Endothelial cell of umbilical vein (primary cell): Measurements from ENCODE around the gene ATPAF1. TPM values are rescaled to one million over a fixed set of nuclear protein-coding genes. Genes with fewer than 3 reads are reported as not detected.

Experiments used
- BruUV-seq: library from RNA; stranded (reverse); fragments of 400-500 nt; replicated peaks from 2 replicates; lab custom pipeline; 2021; lab: Mats Ljungman, UMichigan
- CTCF ChIA-PET: fragments of 300-600, 350-600 bp; sonication (Branson Sonifier 250); formaldehyde crosslinking; loops from one replicate; lab custom pipeline; 2021; ENCODE audit warnings: antibody characterized with exemption, inconsistent platforms; lab: Charles Lee
- POLR2A ChIA-PET: fragments of 300-600, 350-600 bp; sonication (Branson Sonifier 250); formaldehyde crosslinking; loops from one replicate; lab custom pipeline; 2021; ENCODE audit warnings: antibody characterized with exemption, inconsistent platforms; lab: Charles Lee
- DNase-seq: peaks from one replicate; pipeline ENCODE4 v3.0.0-alpha.2; 2011; ENCODE audit warnings: low read depth, low spot score
- FAIRE-seq: peaks from 2 replicates; lab custom pipeline; 2011; peaks lifted over from hg19 to GRCh38; lab: Jason Lieb, UNC
- H2AFZ ChIP-seq: 2 replicates; pipeline ENCODE4 v1.6.0; 2012; ENCODE audit warnings: low read depth, low read length, control low read depth, inconsistent platforms
- H3K27ac ChIP-seq: 2 replicates; pipeline ENCODE4 v1.5.1; 2011; ENCODE audit warnings: low read depth, mild to moderate bottlenecking, control low read depth, low read length, moderate library complexity; ENCODE audit not compliant: insufficient read depth
- H3K27me3 ChIP-seq, 2 experiments: 2 replicates each; pipeline versions ENCODE4 v1.6.0 to v1.6.1; 2011; ENCODE audit warnings: low read length in 2 of 2, mixed read lengths in 1 of 2; ENCODE audit not compliant: control insufficient read depth in 2 of 2, insufficient read depth in 2 of 2
- H3K36me3 ChIP-seq, 2 experiments: 2 replicates in 1 of 2; 3 replicates in 1 of 2; pipeline ENCODE4 v1.5.1; 2011; ENCODE audit warnings: low read length in 2 of 2, mild to moderate bottlenecking in 1 of 2, moderate library complexity in 1 of 2; ENCODE audit not compliant: control insufficient read depth in 2 of 2, insufficient read depth in 2 of 2; ENCODE audit errors: extremely low read depth in 1 of 2
- H3K4me1 ChIP-seq: 3 replicates; pipeline ENCODE4 v1.5.1; 2011; ENCODE audit warnings: mild to moderate bottlenecking, low read length; ENCODE audit not compliant: control insufficient read depth, insufficient read depth; ENCODE audit errors: extremely low read depth
- H3K4me2 ChIP-seq: 2 replicates; pipeline ENCODE4 v1.6.1; 2011; ENCODE audit warnings: low read length, control low read depth, mixed read lengths; ENCODE audit not compliant: insufficient read depth
- H3K4me3 ChIP-seq, 3 experiments: fragments of 200-600 bp in 1 of 3; sonication (generic), shearing (Covaris generic) in 1 of 3; replicated peaks in 1 of 3; 2 replicates each; pipeline ENCODE4 v1.5.1; 2011 to 2016; ENCODE audit warnings: control low read depth in 3 of 3, low read length in 3 of 3, mild to moderate bottlenecking in 2 of 3, inconsistent platforms in 1 of 3, low read depth in 1 of 3, moderate library complexity in 1 of 3; ENCODE audit not compliant: insufficient read depth in 1 of 3
- H3K79me2 ChIP-seq: 2 replicates; pipeline ENCODE4 v1.6.0; 2012; ENCODE audit warnings: low read length, inconsistent platforms; ENCODE audit not compliant: control insufficient read depth, insufficient read depth
- H3K9ac ChIP-seq: replicated peaks from 2 replicates; pipeline ENCODE3; 2011; ENCODE audit warnings: low read length, control low read depth; ENCODE audit not compliant: insufficient read depth; ENCODE audit errors: extremely low read depth
- H3K9me1 ChIP-seq: replicated peaks from 3 replicates; pipeline ENCODE4 v1.6.0; 2011; ENCODE audit warnings: mild to moderate bottlenecking, low read length; ENCODE audit not compliant: control insufficient read depth, insufficient read depth; ENCODE audit errors: extremely low read depth
- H3K9me3 ChIP-seq: replicated peaks from 2 replicates; pipeline ENCODE4 v1.5.1; 2012; ENCODE audit warnings: low read length, inconsistent platforms; ENCODE audit not compliant: control insufficient read depth, insufficient read depth
- H4K20me1 ChIP-seq: replicated peaks from 2 replicates; pipeline ENCODE3; 2011; ENCODE audit warnings: mild to moderate bottlenecking, low read length; ENCODE audit not compliant: control insufficient read depth, insufficient read depth; ENCODE audit errors: extremely low read depth
- EZH2 ChIP-seq: IDR thresholded peaks from 2 replicates; pipeline ENCODE4 v1.6.1; 2012; ENCODE audit warnings: borderline replicate concordance, low read depth, mild to moderate bottlenecking, moderate library complexity, low read length, inconsistent platforms; ENCODE audit not compliant: severe bottlenecking
- FOS ChIP-seq: IDR thresholded peaks from 2 replicates; pipeline ENCODE4 v1.6.1; 2011; ENCODE audit warnings: mild to moderate bottlenecking, low read length, moderate library complexity, borderline replicate concordance; ENCODE audit not compliant: insufficient read depth
- GATA2 ChIP-seq: IDR thresholded peaks from 2 replicates; pipeline ENCODE4 v1.7.0; 2011; ENCODE audit warnings: low read depth, mild to moderate bottlenecking, moderate library complexity, mixed read lengths, low read length; ENCODE audit not compliant: insufficient read length, insufficient read depth
- JUN ChIP-seq: IDR thresholded peaks from 2 replicates; pipeline ENCODE4 v1.6.1; 2011; ENCODE audit warnings: borderline replicate concordance, low read depth; ENCODE audit not compliant: insufficient read length, insufficient read depth
- MYC ChIP-seq: IDR thresholded peaks from one replicate; pipeline ENCODE4 v1.6.1; 2011; ENCODE audit warnings: mild to moderate bottlenecking, low read depth, low read length
- POLR2A ChIP-seq: IDR thresholded peaks from 2 replicates; pipeline ENCODE4 v1.6.1; 2012; ENCODE audit warnings: low read depth, mild to moderate bottlenecking, control low read depth, low read length
- POLR2AphosphoS5 ChIP-seq: IDR thresholded peaks from 2 replicates; pipeline ENCODE4 v1.6.1; 2012; ENCODE audit warnings: low read depth, mild to moderate bottlenecking, control low read depth, low read length, moderate library complexity; ENCODE audit not compliant: insufficient read depth
- dilution Hi-C: fragments of 300-500 bp; cut with MboI; formaldehyde crosslinking; loops from one replicate; pipeline ENCODE4 v1.15.0; 2019; ENCODE audit warnings: low sequenced_read_pairs; ENCODE audit not compliant: extremely low pct_ligation_motif_present
- intact Hi-C: fragments of 100-400 bp; cut with micrococcal nuclease; formaldehyde crosslinking; loops from one replicate; pipeline ENCODE4 v1.10.0; 2022
- polyA plus RNA-seq, 4 experiments: library from polyadenylated mRNA; depleted of rRNA in 3 of 4; stranded (reverse) in 3 of 4; unstranded in 1 of 4; fragments of >200 nt; gene quantifications; 2 replicates each; pipeline versions ENCODE4 v1.2.1 to v1.2.3, GENCODE V29; 2011 to 2012; ENCODE audit warnings: missing spikeins in 1 of 4
- total RNA-seq: library from RNA; stranded (reverse); gene quantifications from 2 replicates; pipeline ENCODE4 v1.2.3, GENCODE V29; 2021
- TF ChIP-seq, protein P1 (sequence below): IDR thresholded peaks from 2 replicates; pipeline ENCODE4 v1.6.1; 2011; ENCODE audit not compliant: insufficient read depth, insufficient read length
- TF ChIP-seq, protein P2 (sequence below), 2 donors: IDR thresholded peaks; 1 replicate in 1 of 2; 2 replicates in 1 of 2; pipeline ENCODE4 v1.5.1; 2011; ENCODE audit warnings: low read length in 2 of 2, mild to moderate bottlenecking in 2 of 2, moderate library complexity in 2 of 2, control low read depth in 1 of 2, inconsistent platforms in 1 of 2, low read depth in 1 of 2; ENCODE audit not compliant: insufficient read depth in 1 of 2; ENCODE audit errors: extremely low read depth in 1 of 2

ATPAF1 gene
- total and polyA plus RNA-seq, 2 donors (not counting 3 experiments of a cell fraction or from before 2014, with no cell fraction given) = 28.3 to 29.6 TPM

DNA sequence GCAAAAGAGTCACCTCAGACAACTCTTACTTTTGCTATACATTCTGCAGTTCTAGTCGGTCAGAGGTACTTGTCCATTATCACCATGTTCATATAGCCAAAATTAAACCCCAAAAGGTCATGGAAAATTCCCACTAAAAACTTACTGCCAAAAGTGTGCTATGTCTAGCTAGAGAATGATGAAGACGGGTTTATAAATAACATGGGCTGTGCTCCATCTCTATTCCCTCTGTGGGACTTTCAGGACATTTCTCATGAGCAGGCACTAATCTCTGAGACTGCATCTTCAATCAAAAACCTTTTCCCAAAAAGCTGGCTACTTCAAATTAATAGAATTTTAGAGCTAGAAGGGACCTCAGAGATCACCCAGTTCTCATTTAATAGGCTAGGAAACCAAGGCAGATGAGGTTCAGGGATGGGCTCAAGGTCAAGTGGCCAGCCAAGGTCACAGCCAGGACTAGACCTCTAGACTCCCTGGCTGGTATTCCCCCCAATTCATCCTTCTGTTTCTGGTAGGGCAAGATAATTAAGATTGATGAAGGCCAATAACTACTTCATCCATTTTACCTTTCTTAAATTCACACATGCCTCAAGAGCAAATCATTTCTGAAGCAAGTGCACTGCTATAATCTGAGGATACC is 30.6 kb downstream of the ATPAF1 start:
- POLR2A ChIA-PET = no interaction called here

More for the DNA sequence above, 30.6 kb downstream of the ATPAF1 start:
- no peak overlapping the region for H3K27ac ChIP-seq
- no peak overlapping the region for H2AFZ ChIP-seq
- H3K9me1 ChIP-seq = no peaks in the 10 kb centered on the region
- no peak for TF ChIP-seq GATA2
- no peak for TF ChIP-seq FOS
- no peak for TF ChIP-seq EZH2
- TF ChIP-seq POLR2A = no peak
- no peak for TF ChIP-seq MYC
- TF ChIP-seq POLR2AphosphoS5 = no peak
- TF ChIP-seq JUN = no peak
- TF ChIP-seq, protein P1, sequence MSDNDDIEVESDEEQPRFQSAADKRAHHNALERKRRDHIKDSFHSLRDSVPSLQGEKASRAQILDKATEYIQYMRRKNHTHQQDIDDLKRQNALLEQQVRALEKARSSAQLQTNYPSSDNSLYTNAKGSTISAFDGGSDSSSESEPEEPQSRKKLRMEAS = no peak
- TF ChIP-seq, protein P2, sequence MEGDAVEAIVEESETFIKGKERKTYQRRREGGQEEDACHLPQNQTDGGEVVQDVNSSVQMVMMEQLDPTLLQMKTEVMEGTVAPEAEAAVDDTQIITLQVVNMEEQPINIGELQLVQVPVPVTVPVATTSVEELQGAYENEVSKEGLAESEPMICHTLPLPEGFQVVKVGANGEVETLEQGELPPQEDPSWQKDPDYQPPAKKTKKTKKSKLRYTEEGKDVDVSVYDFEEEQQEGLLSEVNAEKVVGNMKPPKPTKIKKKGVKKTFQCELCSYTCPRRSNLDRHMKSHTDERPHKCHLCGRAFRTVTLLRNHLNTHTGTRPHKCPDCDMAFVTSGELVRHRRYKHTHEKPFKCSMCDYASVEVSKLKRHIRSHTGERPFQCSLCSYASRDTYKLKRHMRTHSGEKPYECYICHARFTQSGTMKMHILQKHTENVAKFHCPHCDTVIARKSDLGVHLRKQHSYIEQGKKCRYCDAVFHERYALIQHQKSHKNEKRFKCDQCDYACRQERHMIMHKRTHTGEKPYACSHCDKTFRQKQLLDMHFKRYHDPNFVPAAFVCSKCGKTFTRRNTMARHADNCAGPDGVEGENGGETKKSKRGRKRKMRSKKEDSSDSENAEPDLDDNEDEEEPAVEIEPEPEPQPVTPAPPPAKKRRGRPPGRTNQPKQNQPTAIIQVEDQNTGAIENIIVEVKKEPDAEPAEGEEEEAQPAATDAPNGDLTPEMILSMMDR (IDR thresholded peaks at IDR 0.05; ENCODE audit: extremely low read depth in 1 of 2, insufficient read depth in 1 of 2, low read depth in 1 of 2, low read length in 2 of 2) = no peak
- no peaks in the 10 kb centered on the region for H3K27me3 ChIP-seq
- FAIRE-seq = no peak
- H3K4me2 ChIP-seq = no peak overlapping the region
- dilution Hi-C loops = no loop called here
- H3K36me3 ChIP-seq = peaks cover 0 to 12% of the 10 kb centered on the region in 2 experiments
- H3K9me3 ChIP-seq = no peaks in the 10 kb centered on the region
- H3K79me2 ChIP-seq = no peaks in the 10 kb centered on the region
- no TSS peak for BruUV-seq
- CTCF ChIA-PET = no interaction called here
- no peak overlapping the region for H3K9ac ChIP-seq
- H3K4me3 ChIP-seq = no peak overlapping the region
- intact Hi-C loops = no loop called here
- no peaks in the 10 kb centered on the region for H4K20me1 ChIP-seq
- H3K4me1 ChIP-seq = no peaks in the 10 kb centered on the region
- DNase-seq = no peak
